ENCODE results near the gene INPP5A.

The INPP5A gene

DNA sequence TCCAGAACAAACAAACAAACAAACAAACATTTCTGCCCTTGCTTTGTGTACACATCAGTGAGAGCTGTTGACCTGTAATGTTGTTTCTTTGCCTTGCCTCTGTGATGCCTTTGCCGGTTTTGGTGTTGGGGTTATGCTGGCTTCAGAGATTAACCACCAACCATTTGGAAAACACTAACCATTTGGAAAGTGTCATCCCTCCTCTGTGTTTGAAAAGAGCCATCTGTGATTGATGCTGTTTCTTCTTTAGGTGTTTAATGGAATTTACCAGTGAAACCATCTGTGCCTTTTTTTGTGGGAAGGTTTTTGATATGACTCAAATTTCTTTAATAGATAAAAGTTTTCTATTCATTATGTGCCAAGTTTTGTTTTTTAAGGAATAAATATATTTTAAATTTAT, 46.5 kb downstream of the INPP5A start:
- TF ChIP-seq, protein P1, sequence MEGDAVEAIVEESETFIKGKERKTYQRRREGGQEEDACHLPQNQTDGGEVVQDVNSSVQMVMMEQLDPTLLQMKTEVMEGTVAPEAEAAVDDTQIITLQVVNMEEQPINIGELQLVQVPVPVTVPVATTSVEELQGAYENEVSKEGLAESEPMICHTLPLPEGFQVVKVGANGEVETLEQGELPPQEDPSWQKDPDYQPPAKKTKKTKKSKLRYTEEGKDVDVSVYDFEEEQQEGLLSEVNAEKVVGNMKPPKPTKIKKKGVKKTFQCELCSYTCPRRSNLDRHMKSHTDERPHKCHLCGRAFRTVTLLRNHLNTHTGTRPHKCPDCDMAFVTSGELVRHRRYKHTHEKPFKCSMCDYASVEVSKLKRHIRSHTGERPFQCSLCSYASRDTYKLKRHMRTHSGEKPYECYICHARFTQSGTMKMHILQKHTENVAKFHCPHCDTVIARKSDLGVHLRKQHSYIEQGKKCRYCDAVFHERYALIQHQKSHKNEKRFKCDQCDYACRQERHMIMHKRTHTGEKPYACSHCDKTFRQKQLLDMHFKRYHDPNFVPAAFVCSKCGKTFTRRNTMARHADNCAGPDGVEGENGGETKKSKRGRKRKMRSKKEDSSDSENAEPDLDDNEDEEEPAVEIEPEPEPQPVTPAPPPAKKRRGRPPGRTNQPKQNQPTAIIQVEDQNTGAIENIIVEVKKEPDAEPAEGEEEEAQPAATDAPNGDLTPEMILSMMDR (IDR thresholded peaks at IDR 0.05; ENCODE audit: borderline replicate concordance, control extremely low read depth, extremely low read depth, insufficient read depth, missing control alignments), result no peak
- no peak for DNase-seq (ENCODE audit: low spot score)
- in situ Hi-C loops (cut with MboI; ENCODE audit: low sequenced_read_pairs, unreplicated experiment), result no loop called here

- in situ Hi-C loops (cut with MboI; ENCODE audit: low sequenced_read_pairs, unreplicated experiment), result no loop called here
- DNase-seq (ENCODE audit: low spot score), result peak; percentile 9
- TF ChIP-seq, protein P1 (IDR thresholded peaks at IDR 0.05; ENCODE audit: borderline replicate concordance, control extremely low read depth, extremely low read depth, insufficient read depth, missing control alignments), result no peak
Measured at GRCh38 chr10:132585732-132586722, 48.4 kb downstream of the INPP5A start.

GRCh38 chr10:132586739-132587138, 49.2 kb downstream of the INPP5A start:
- TF ChIP-seq, protein P1 (IDR thresholded peaks at IDR 0.05; ENCODE audit: borderline replicate concordance, control extremely low read depth, extremely low read depth, insufficient read depth, missing control alignments), result no peak
- no peak for DNase-seq (ENCODE audit: low spot score)
- in situ Hi-C loops (cut with MboI; ENCODE audit: low sequenced_read_pairs, unreplicated experiment), result no loop called here

GRCh38 chr10:132587175-132587574, 49.6 kb downstream of the INPP5A start:
- in situ Hi-C loops (cut with MboI; ENCODE audit: low sequenced_read_pairs, unreplicated experiment), result no loop called here
- TF ChIP-seq, protein P1 (IDR thresholded peaks at IDR 0.05; ENCODE audit: borderline replicate concordance, control extremely low read depth, extremely low read depth, insufficient read depth, missing control alignments), result no peak
- no peak for DNase-seq (ENCODE audit: low spot score)

DNA sequence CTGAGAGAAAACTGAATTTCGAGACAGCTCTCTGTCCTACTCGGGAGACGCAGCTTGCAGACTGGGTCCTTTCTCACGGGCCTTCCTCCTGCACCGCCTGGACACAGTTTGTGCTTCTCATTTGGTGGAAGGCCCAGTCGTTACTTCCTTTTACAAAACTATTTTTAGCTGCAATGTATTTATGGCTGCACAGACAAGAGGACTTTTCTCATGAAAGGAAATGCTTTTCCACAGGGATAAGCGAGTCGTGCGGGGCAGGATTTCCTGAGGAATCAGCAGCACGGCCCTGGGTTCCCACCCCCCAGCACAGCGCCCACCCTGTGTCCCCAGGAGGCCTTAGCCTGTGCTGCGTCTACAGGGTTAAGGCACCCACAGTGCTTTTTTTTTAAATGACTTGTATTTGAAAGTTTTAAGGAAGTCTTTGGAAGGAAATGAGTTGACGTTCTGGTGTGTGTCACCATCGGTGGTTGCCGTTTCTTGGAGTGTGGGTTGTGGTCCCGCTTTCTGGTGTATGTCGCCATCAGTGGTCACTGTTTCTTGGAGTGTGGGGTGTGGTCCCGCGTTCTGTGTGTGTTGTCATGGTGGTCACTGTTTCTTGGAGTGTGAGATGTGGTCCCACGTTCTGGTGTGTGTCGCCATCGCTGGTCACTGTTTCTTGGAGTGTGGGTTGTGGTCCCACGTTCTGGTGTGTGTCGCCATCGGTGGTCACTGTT, 50.9 kb downstream of the INPP5A start:
- DNase-seq (ENCODE audit: low spot score), result peak; percentile 69
- in situ Hi-C loops (cut with MboI; ENCODE audit: low sequenced_read_pairs, unreplicated experiment), result no loop called here
- TF ChIP-seq, protein P1 (IDR thresholded peaks at IDR 0.05; ENCODE audit: borderline replicate concordance, control extremely low read depth, extremely low read depth, insufficient read depth, missing control alignments), result no peak

DNA sequence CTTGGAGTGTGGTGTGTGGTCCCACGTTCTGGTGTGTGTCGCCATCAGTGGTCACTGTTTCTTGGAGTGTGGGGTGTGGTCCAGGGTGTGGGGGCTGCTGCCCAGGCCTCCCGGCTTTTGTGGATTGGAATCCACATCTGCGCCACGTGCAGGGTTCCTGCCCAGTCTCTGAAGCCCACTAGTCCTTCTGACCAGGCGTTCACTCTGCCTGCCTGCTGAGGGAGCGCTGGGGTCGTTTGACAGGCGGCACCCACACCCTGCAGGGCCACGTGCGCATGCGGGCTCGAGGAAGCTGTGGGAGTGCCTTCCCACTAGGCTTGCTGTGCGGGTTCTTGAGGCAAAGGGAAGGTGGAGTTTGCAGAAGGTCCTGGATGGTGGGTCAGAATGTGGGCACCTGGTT, 51.4 kb downstream of the INPP5A start:
- no peak for DNase-seq (ENCODE audit: low spot score)
- in situ Hi-C loops (cut with MboI; ENCODE audit: low sequenced_read_pairs, unreplicated experiment), result no loop called here
- TF ChIP-seq, protein P1 (IDR thresholded peaks at IDR 0.05; ENCODE audit: borderline replicate concordance, control extremely low read depth, extremely low read depth, insufficient read depth, missing control alignments), result no peak

Data from GM13976 (cell line).